Activated CD4-positive, alpha-beta T cell treated with anti-CD3 and anti-CD28 coated beads, Interleukin-2, amount 50 U/mL, for 1 hour (primary cell): ENCODE results near the gene SIT1.
A peak's percentile ranks its signal among the peaks of the same experiment; 100 is the strongest.

Experiments used
- DNase-seq: peaks from one replicate; pipeline ENCODE4 v3.0.0-alpha.2; 2020

SIT1 gene

GRCh38 chr9:35682051-35682450 is 31.3 kb upstream of the SIT1 start:
- no peak for DNase-seq

- no peak for DNase-seq
Measured at GRCh38 chr9:35681341-35682002, 30.7 kb upstream of the SIT1 start.

GRCh38 chr9:35680331-35681105 is 29.8 kb upstream of the SIT1 start:
- no peak for DNase-seq

- no peak for DNase-seq
Measured at GRCh38 chr9:35679766-35680330, 29.1 kb upstream of the SIT1 start.

GRCh38 chr9:35679091-35679490 is 28.4 kb upstream of the SIT1 start:
- no peak for DNase-seq

- no peak for DNase-seq
Measured at GRCh38 chr9:35675732-35676392, 25.1 kb upstream of the SIT1 start.

GRCh38 chr9:35675204-35675603 is 24.5 kb upstream of the SIT1 start:
- DNase-seq: no peak

GRCh38 chr9:35674025-35674361 is 23.3 kb upstream of the SIT1 start:
- no peak for DNase-seq

- no peak for DNase-seq
Measured at GRCh38 chr9:35673132-35674024, 22.6 kb upstream of the SIT1 start, which contains the start of gene CA9. TSS of gene CA9 (plus strand) at chr9:35673928. CDS start at chr9:35673960, 32 bp downstream.

GRCh38 chr9:35669331-35670145 is 18.8 kb upstream of the SIT1 start:
- no peak for DNase-seq

- DNase-seq: no peak
Measured at GRCh38 chr9:35667939-35668338, 17.2 kb upstream of the SIT1 start.

GRCh38 chr9:35666549-35666948 is 15.8 kb upstream of the SIT1 start:
- no peak for DNase-seq

- no peak for DNase-seq
Measured at GRCh38 chr9:35666045-35666444, 15.3 kb upstream of the SIT1 start.

GRCh38 chr9:35665471-35665818 is 14.7 kb upstream of the SIT1 start:
- DNase-seq: no peak

GRCh38 chr9:35664531-35665470 is 14.1 kb upstream of the SIT1 start, which contains the start of gene ARHGEF39:
TSS of gene ARHGEF39 (minus strand) at chr9:35665195. CDS start at chr9:35665169, 26 bp downstream.
- peak; percentile 39 for DNase-seq

GRCh38 chr9:35662437-35662836 is 11.7 kb upstream of the SIT1 start:
- DNase-seq: no peak

GRCh38 chr9:35661756-35662350 is 11.1 kb upstream of the SIT1 start:
- DNase-seq: peak; percentile 43

GRCh38 chr9:35660966-35661415 is 10.3 kb upstream of the SIT1 start:
- DNase-seq: no peak

GRCh38 chr9:35659340-35659739 is 8.6 kb upstream of the SIT1 start:
- DNase-seq: no peak

- DNase-seq: no peak
Measured at GRCh38 chr9:35658968-35659220, 8.2 kb upstream of the SIT1 start.
